Coronary artery (tissue), 2 donors: ENCODE measurements around the gene KCNB1.

Experiments used
- DNase-seq: peaks from one replicate; pipeline ENCODE4 v3.0.0-alpha.2; 2017; ENCODE audit warnings: low spot score
- H3K27ac ChIP-seq, 2 donors: fragments of 200-600 bp; sonication (generic); one replicate each; pipeline ENCODE4 v1.5.1; 2016 to 2019
- H3K4me3 ChIP-seq: fragments of 200-600 bp; sonication (generic); 2 replicates; pipeline ENCODE4 v1.5.1; 2016; ENCODE audit warnings: mild to moderate bottlenecking, moderate library complexity
- CTCF ChIP-seq: fragments of 200-600 bp; sonication (generic); IDR thresholded peaks from one replicate; pipeline ENCODE4 v1.5.1; 2019; ENCODE audit warnings: antibody characterized with exemption

Gene KCNB1

GRCh38 chr20:49475292-49476015, 7.0 kb downstream of the KCNB1 start:
- no peak overlapping the region for H3K4me3 ChIP-seq
- no peak for TF ChIP-seq CTCF
- no peak for DNase-seq
- H3K27ac ChIP-seq, result no peak overlapping the region

DNA sequence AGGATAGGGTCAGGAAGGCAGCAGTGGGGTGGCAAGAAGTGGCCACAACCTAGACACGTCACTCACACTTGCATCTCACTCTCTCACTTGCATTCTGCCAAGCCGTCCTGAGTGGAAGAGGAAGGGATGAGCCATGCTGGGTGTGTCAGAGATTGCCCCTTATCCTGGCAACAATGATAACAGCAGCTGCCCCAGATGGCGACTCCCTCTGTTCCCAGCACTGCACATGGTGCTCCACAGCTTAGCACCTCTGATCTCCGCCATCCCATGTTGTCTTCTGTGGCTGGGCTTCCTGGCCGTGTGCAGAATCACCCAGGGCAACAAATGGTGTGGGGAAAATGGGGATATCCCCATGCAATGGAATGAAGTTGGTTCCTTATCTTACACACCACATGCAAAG, 11.1 kb downstream of the KCNB1 start:
- no peak for TF ChIP-seq CTCF
- no peak overlapping the region for H3K4me3 ChIP-seq
- no peak for DNase-seq
- H3K27ac ChIP-seq, result no peak overlapping the region

- no peak for TF ChIP-seq CTCF
- no peak overlapping the region for H3K27ac ChIP-seq
- no peak overlapping the region for H3K4me3 ChIP-seq
- DNase-seq, result no peak
Measured at GRCh38 chr20:49470922-49471321, 11.5 kb downstream of the KCNB1 start.

GRCh38 chr20:49469060-49469459, 13.4 kb downstream of the KCNB1 start:
- no peak for TF ChIP-seq CTCF
- Histone ChIP-seq H3K27ac (no peak overlapping the region), H3K4me3 (no peak overlapping the region)
- no peak for DNase-seq

DNA sequence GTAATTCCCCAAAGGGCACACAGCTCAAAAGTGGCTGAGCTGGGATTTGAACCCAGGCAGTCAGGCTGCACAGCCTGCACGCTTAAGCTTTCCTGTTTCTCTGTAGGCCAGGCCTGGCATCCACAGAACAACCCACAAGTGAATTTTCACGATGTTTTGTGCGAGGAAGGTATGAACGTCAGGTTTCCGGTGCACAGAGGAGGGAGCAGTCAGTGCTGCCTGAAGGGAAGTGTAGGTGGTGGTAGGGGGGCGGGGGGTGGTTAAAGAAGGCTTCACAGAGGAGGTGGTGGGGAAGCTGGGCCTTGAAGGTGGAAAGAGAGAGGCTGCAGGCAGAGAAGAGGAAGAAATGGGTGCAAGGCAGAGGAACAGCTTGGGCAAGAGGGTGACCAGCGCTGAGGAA, 14.1 kb downstream of the KCNB1 start:
- TF ChIP-seq CTCF, result no peak
- H3K27ac ChIP-seq, result no peak overlapping the region
- H3K4me3 ChIP-seq, result no peak overlapping the region
- no peak for DNase-seq

GRCh38 chr20:49466114-49466912, 16.2 kb downstream of the KCNB1 start:
- Histone ChIP-seq H3K4me3 (no peak overlapping the region), H3K27ac (no peak overlapping the region)
- TF ChIP-seq CTCF, result no peak
- no peak for DNase-seq

DNA sequence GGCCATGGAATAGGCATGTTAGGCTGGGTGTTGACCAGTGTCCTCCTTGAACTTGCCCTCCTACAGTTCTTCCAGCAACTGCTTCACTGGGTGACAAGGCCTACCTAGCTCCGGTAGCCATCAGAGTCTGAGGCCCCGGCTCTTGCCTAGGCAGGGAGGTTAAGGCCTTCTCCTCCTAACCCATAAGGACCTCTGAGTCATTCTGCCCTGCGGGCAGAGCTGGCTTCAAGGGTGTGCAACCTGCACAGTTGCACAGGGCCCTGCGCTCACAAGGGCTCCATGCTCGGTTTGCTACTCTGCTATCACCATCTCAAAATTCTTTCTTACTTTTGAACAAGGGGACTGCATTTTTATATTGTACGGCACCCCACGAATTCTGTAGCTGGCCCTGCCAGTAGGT, 17.9 kb downstream of the KCNB1 start:
- H3K4me3 ChIP-seq, result no peak overlapping the region
- TF ChIP-seq CTCF, result no peak
- DNase-seq, result no peak
- no peak overlapping the region for H3K27ac ChIP-seq
